Natural killer cell (primary cell): Measurements from ENCODE around the gene MAP3K4. TPM values are rescaled to one million over a fixed set of nuclear protein-coding genes. Genes with fewer than 3 reads are reported as not detected.

Experiments
- ATAC-seq, 3 donors: fragments of 150-1000 bp in 2 of 3; fragments of 200-7000 bp in 1 of 3; cut with Tn5 transposase; 1 replicate in 1 of 3; 2 replicates in 2 of 3; pipeline ENCODE4 v1.10.0; 2021; ENCODE audit warnings: mild to moderate bottlenecking in 2 of 3, moderate library complexity in 2 of 3
- DNase-seq, 2 donors: peaks; one replicate each; pipeline versions ENCODE4 v3.0.0 to v3.0.0-alpha.2; 2013 to 2021; ENCODE audit warnings: mixed read lengths in 1 of 2
- H3K27ac ChIP-seq: one replicate; pipeline ENCODE4 v1.5.1; 2013; ENCODE audit warnings: mild to moderate bottlenecking, low read length
- H3K27me3 ChIP-seq: one replicate; pipeline ENCODE4 v1.6.1; 2013; ENCODE audit warnings: low read length; ENCODE audit not compliant: control insufficient read depth, insufficient read depth
- H3K36me3 ChIP-seq: one replicate; pipeline ENCODE4 v1.6.1; 2013; ENCODE audit warnings: low read length; ENCODE audit not compliant: control insufficient read depth, insufficient read depth
- H3K4me1 ChIP-seq: one replicate; pipeline ENCODE4 v1.6.1; 2013; ENCODE audit warnings: low read length; ENCODE audit not compliant: control insufficient read depth, insufficient read depth
- H3K4me3 ChIP-seq: one replicate; pipeline ENCODE4 v1.5.1; 2013; ENCODE audit warnings: low read length
- H3K9me3 ChIP-seq: one replicate; pipeline ENCODE4 v1.6.1; 2013; ENCODE audit warnings: low read length; ENCODE audit not compliant: control insufficient read depth, insufficient read depth
- H3K27ac Mint-ChIP-seq, 2 donors: one replicate each; pipeline ENCODE4 v1.8.0; 2022; ENCODE audit warnings: mild to moderate bottlenecking in 2 of 2, mixed read lengths in 2 of 2, moderate library complexity in 1 of 2
- H3K27me3 Mint-ChIP-seq, 2 donors: one replicate each; pipeline ENCODE4 v1.8.0; 2022; ENCODE audit warnings: low read depth in 2 of 2, mixed read lengths in 2 of 2
- H3K36me3 Mint-ChIP-seq: one replicate; pipeline ENCODE4 v1.8.0; 2022; ENCODE audit warnings: mixed read lengths
- H3K4me1 Mint-ChIP-seq, 2 donors: one replicate each; pipeline ENCODE4 v1.8.0; 2022; ENCODE audit warnings: mixed read lengths in 2 of 2
- H3K4me3 Mint-ChIP-seq: one replicate; pipeline ENCODE4 v1.8.0; 2022; ENCODE audit warnings: mild to moderate bottlenecking, moderate library complexity, mixed read lengths
- H3K9me3 Mint-ChIP-seq, 2 donors: one replicate each; pipeline ENCODE4 v1.8.0; 2022; ENCODE audit warnings: mixed read lengths in 2 of 2
- CTCF ChIP-seq: fragments of 200-600 bp; IDR thresholded peaks from one replicate; pipeline ENCODE4 v1.8.0; 2022; ENCODE audit warnings: antibody characterized with exemption
- WGBS: methylation state at CpG from one replicate; pipeline ENCODE4 v1.1.7; 2013; ENCODE audit warnings: missing lambda C conversion rate; ENCODE audit not compliant: insufficient coverage; 5-methylcytosine and 5-hydroxymethylcytosine counted together
- intact Hi-C: fragments of 100-400 bp; cut with micrococcal nuclease; formaldehyde crosslinking; loops from one replicate; pipeline ENCODE4 v1.14.2; 2022
- total RNA-seq, 4 donors: library from RNA; stranded (reverse); fragments of 120-200 nt in 1 of 4; gene quantifications; one replicate each; pipeline versions ENCODE4 v1.2.3 to v1.2.4, GENCODE V29; 2013 to 2022

Gene MAP3K4
- total RNA-seq, 3 donors from 2014 or later (not counting 1 experiment from before 2014, with no cell fraction given), result 46.5 to 79.9 (median 67.0) TPM

- peaks cover 16% of the 10 kb centered on the region for H3K36me3 ChIP-seq
- ATAC-seq, result no peak
- H3K27ac ChIP-seq, result no peak overlapping the region
- intact Hi-C loops, result loop anchor here (1.0 kb wide), 1 partner anchor 221 kb away; no protein-coding TSS in a partner anchor
- Mint-ChIP-seq H3K9me3 (no peaks in the 10 kb centered on the region), H3K36me3 (no peaks in the 10 kb centered on the region), H3K27ac (peak overlapping the region in 1 of 2 donors; percentile 67), H3K4me1 (peaks cover 0 to 14% of the 10 kb centered on the region in 2 donors), H3K4me3 (no peak overlapping the region), H3K27me3 (no peaks in the 10 kb centered on the region)
- WGBS, result 95% methylated on average over 10 of the region's 10 CpGs
- H3K4me1 ChIP-seq, result no peaks in the 10 kb centered on the region
- no peaks in the 10 kb centered on the region for H3K27me3 ChIP-seq
- no peak for DNase-seq
- H3K4me3 ChIP-seq, result no peak overlapping the region
- TF ChIP-seq CTCF, result no peak
- peaks cover 8% of the 10 kb centered on the region for H3K9me3 ChIP-seq
These were observed 162.2 kb downstream of the MAP3K4 start for GRCh38 chr6:161153725-161154124.

GRCh38 chr6:161154796-161155335 lies 163.3 kb downstream of the MAP3K4 start:
- H3K36me3 Mint-ChIP-seq, result no peaks in the 10 kb centered on the region
- no peaks in the 10 kb centered on the region for H3K4me1 ChIP-seq
- H3K9me3 Mint-ChIP-seq, result no peaks in the 10 kb centered on the region
- H3K27me3 ChIP-seq, result no peaks in the 10 kb centered on the region
- intact Hi-C loops, result no loop called here
- no peak overlapping the region for H3K4me3 ChIP-seq
- peaks cover 0 to 14% of the 10 kb centered on the region in 2 donors for H3K4me1 Mint-ChIP-seq
- WGBS, result 93% methylated on average over 13 of the region's 13 CpGs
- no peak for DNase-seq
- no peak overlapping the region for H3K4me3 Mint-ChIP-seq
- no peaks in the 10 kb centered on the region for H3K27me3 Mint-ChIP-seq
- H3K27ac ChIP-seq, result no peak overlapping the region
- peaks cover 12% of the 10 kb centered on the region for H3K36me3 ChIP-seq
- H3K27ac Mint-ChIP-seq, result peak overlapping the region in 1 of 2 donors; percentile 16
- H3K9me3 ChIP-seq, result peaks cover 8% of the 10 kb centered on the region
- no peak for TF ChIP-seq CTCF
- ATAC-seq, result no peak

GRCh38 chr6:161161121-161161520 lies 169.6 kb downstream of the MAP3K4 start:
- WGBS, result 96% methylated on average over 15 of the region's 15 CpGs
- H3K9me3 Mint-ChIP-seq, result no peaks in the 10 kb centered on the region

More at GRCh38 chr6:161161121-161161520, 169.6 kb downstream of the MAP3K4 start:
- H3K27me3 ChIP-seq, result no peaks in the 10 kb centered on the region
- DNase-seq (no peak), ATAC-seq (no peak)
- peaks cover 8% of the 10 kb centered on the region for H3K9me3 ChIP-seq
- H3K27ac Mint-ChIP-seq, result no peak overlapping the region
- H3K36me3 ChIP-seq, result peaks cover 31% of the 10 kb centered on the region
- no peak overlapping the region for H3K4me3 ChIP-seq
- no peaks in the 10 kb centered on the region for H3K27me3 Mint-ChIP-seq
- H3K36me3 Mint-ChIP-seq, result peaks cover 8% of the 10 kb centered on the region
- no peaks in the 10 kb centered on the region for H3K4me1 ChIP-seq
- no peak overlapping the region for H3K27ac ChIP-seq
- peaks cover 0 to 4% of the 10 kb centered on the region in 2 donors for H3K4me1 Mint-ChIP-seq
- no peak for TF ChIP-seq CTCF
- intact Hi-C loops, result no loop called here
- no peak overlapping the region for H3K4me3 Mint-ChIP-seq
